ENCODE data around the gene PNPLA3.

- TF ChIP-seq POLR2A (IDR thresholded peaks at IDR 0.05) (no peak), EP300 (IDR thresholded peaks at IDR 0.05; ENCODE audit: low read depth) (no peak), CTCF (IDR thresholded peaks at IDR 0.05) (no peak), POLR2AphosphoS5 (IDR thresholded peaks at IDR 0.05) (no peak)
Measured at GRCh38 chr22:43985532-43985931, 61.9 kb downstream of the PNPLA3 start.

Measured in transverse colon (tissue), 4 donors.